IMR-90 (cell line): ENCODE measurements around the gene BRINP3. TPM values are rescaled to one million over a fixed set of nuclear protein-coding genes. Genes with fewer than 3 reads are reported as not detected.

ENCODE experiments used
- ATAC-seq: fragments of 200-7000 bp; cut with Tn5 transposase; 2 replicates; pipeline ENCODE4 v1.9.1; 2020; ENCODE audit warnings: low read depth, mild to moderate bottlenecking, moderate library complexity
- BruUV-seq: library from RNA; stranded (reverse); fragments of 400-500 nt; replicated peaks from 2 replicates; lab custom pipeline; 2021; lab: Mats Ljungman, UMichigan
- CTCF ChIA-PET: fragments of 300-600 bp; formaldehyde crosslinking; extraction: SDS; loops from one replicate; lab custom pipeline; 2021; ENCODE audit warnings: antibody characterized with exemption; lab: Yijun Ruan, JAX
- POLR2A ChIA-PET: fragments of 300-600 bp; sonication (Branson Sonifier 250); formaldehyde crosslinking; loops from one replicate; lab custom pipeline; 2022; ENCODE audit warnings: antibody characterized with exemption; ENCODE audit not compliant: unreplicated experiment; lab: Charles Lee
- DNase-seq: peaks from one replicate; pipeline ENCODE4 v3.0.0; 2013
- H2AFZ ChIP-seq: replicated peaks from 2 replicates; pipeline ENCODE3; 2013; ENCODE audit warnings: low read length, mild to moderate bottlenecking; ENCODE audit not compliant: poor library complexity
- H2AK5ac ChIP-seq: 2 replicates; pipeline ENCODE4 v1.6.1; 2013; ENCODE audit warnings: low read depth, low read length, inconsistent platforms
- H2AK9ac ChIP-seq: replicated peaks from 2 replicates; pipeline ENCODE3; 2013; ENCODE audit warnings: mild to moderate bottlenecking, low read depth, low read length, moderate library complexity; ENCODE audit not compliant: poor library complexity
- H2BK120ac ChIP-seq: 2 replicates; pipeline ENCODE4 v1.6.1; 2013; ENCODE audit warnings: low read depth, low read length, inconsistent platforms
- H2BK15ac ChIP-seq: 3 replicates; pipeline ENCODE4 v1.6.1; 2013; ENCODE audit warnings: low read depth, low read length, inconsistent platforms
- H2BK20ac ChIP-seq: 2 replicates; pipeline ENCODE4 v1.6.1; 2013; ENCODE audit warnings: low read depth, mild to moderate bottlenecking, inconsistent platforms, low read length, moderate library complexity
- H2BK5ac ChIP-seq: 2 replicates; pipeline ENCODE4 v1.6.1; 2013; ENCODE audit warnings: mild to moderate bottlenecking, low read depth, low read length, inconsistent platforms; ENCODE audit not compliant: poor library complexity, severe bottlenecking
- H3K14ac ChIP-seq: replicated peaks from 2 replicates; pipeline ENCODE4 v1.6.1; 2013; ENCODE audit warnings: low read depth, low read length, inconsistent platforms
- H3K18ac ChIP-seq: 2 replicates; pipeline ENCODE4 v1.6.1; 2013; ENCODE audit warnings: low read depth, low read length, control low read depth
- H3K23ac ChIP-seq: 2 replicates; pipeline ENCODE4 v1.6.1; 2013; ENCODE audit warnings: low read depth, low read length, inconsistent platforms
- H3K27ac ChIP-seq: 2 replicates; pipeline ENCODE4 v1.5.1; 2013; ENCODE audit warnings: mild to moderate bottlenecking, control low read depth, low read length; ENCODE audit not compliant: insufficient read depth
- H3K27me3 ChIP-seq: 2 replicates; pipeline ENCODE4 v1.6.1; 2013; ENCODE audit warnings: low read length; ENCODE audit not compliant: control insufficient read depth, insufficient read depth
- H3K36me3 ChIP-seq: 2 replicates; pipeline ENCODE4 v1.6.1; 2013; ENCODE audit warnings: low read length, mixed read lengths; ENCODE audit not compliant: control insufficient read depth, insufficient read depth
- H3K4ac ChIP-seq: 2 replicates; pipeline ENCODE4 v1.6.1; 2013; ENCODE audit warnings: low read depth, low read length, inconsistent platforms
- H3K4me1 ChIP-seq: 2 replicates; pipeline ENCODE4 v1.6.1; 2013; ENCODE audit warnings: low read length, mixed read lengths; ENCODE audit not compliant: control insufficient read depth, insufficient read depth
- H3K4me2 ChIP-seq: 2 replicates; pipeline ENCODE4 v1.6.1; 2013; ENCODE audit warnings: low read depth, mild to moderate bottlenecking, control low read depth, low read length, moderate library complexity
- H3K4me3 ChIP-seq: 2 replicates; pipeline ENCODE4 v1.5.1; 2013; ENCODE audit warnings: low read depth, mild to moderate bottlenecking, control low read depth, low read length, moderate library complexity; ENCODE audit not compliant: insufficient read depth
- H3K56ac ChIP-seq: 2 replicates; pipeline ENCODE4 v1.6.1; 2013; ENCODE audit warnings: low read length, inconsistent platforms; ENCODE audit not compliant: insufficient read depth; ENCODE audit errors: extremely low read depth
- H3K79me1 ChIP-seq, 2 experiments: 2 replicates each; pipeline ENCODE4 v1.6.1; 2013; ENCODE audit warnings: low read length in 2 of 2, inconsistent platforms in 1 of 2, low read depth in 1 of 2
- H3K9ac ChIP-seq: 2 replicates; pipeline ENCODE4 v1.6.1; 2013; ENCODE audit warnings: low read depth, low read length, control low read depth
- H3K9me1 ChIP-seq: 2 replicates; pipeline ENCODE4 v1.6.1; 2013; ENCODE audit warnings: low read length, inconsistent platforms; ENCODE audit not compliant: insufficient read depth
- H3K9me3 ChIP-seq: 2 replicates; pipeline ENCODE4 v1.6.1; 2013; ENCODE audit warnings: low read length; ENCODE audit not compliant: control insufficient read depth, insufficient read depth
- H4K20me1 ChIP-seq: 2 replicates; pipeline ENCODE4 v1.6.1; 2013; ENCODE audit warnings: low read length, inconsistent platforms; ENCODE audit not compliant: insufficient read depth
- H4K5ac ChIP-seq: 2 replicates; pipeline ENCODE4 v1.6.1; 2013; ENCODE audit warnings: mild to moderate bottlenecking, low read depth, low read length, control low read depth
- H4K8ac ChIP-seq, 2 experiments: 2 replicates each; pipeline ENCODE4 v1.6.1; 2013; ENCODE audit warnings: low read depth in 2 of 2, low read length in 2 of 2, control low read depth in 1 of 2, inconsistent platforms in 1 of 2
- H4K91ac ChIP-seq: 2 replicates; pipeline ENCODE4 v1.6.1; 2013; ENCODE audit warnings: low read depth, low read length, inconsistent platforms; ENCODE audit not compliant: insufficient read depth
- CEBPB ChIP-seq: IDR thresholded peaks from 2 replicates; pipeline ENCODE4 v1.6.1; 2012; ENCODE audit warnings: low read depth, low read length, improper control_type of control experiment
- CHD1 ChIP-seq: IDR thresholded peaks from 2 replicates; pipeline ENCODE4 v1.6.1; 2012; ENCODE audit warnings: low read depth, low read length, improper control_type of control experiment
- CTCF ChIP-seq: conservative IDR thresholded peaks from 2 replicates; pipeline ENCODE4 v1.5.1; 2012; ENCODE audit warnings: mild to moderate bottlenecking, low read depth, low read length, improper control_type of control experiment
- ELK1 ChIP-seq: fragments of 150-350 bp; IDR thresholded peaks from 2 replicates; pipeline ENCODE4 v1.6.1; 2016; ENCODE audit warnings: low read depth, mild to moderate bottlenecking, low read length, moderate library complexity, borderline replicate concordance
- FOS ChIP-seq: fragments of 150-350 bp; IDR thresholded peaks from 2 replicates; pipeline ENCODE4 v1.6.1; 2016; ENCODE audit warnings: low read depth, low read length
- MAFK ChIP-seq: IDR thresholded peaks from 2 replicates; pipeline ENCODE4 v1.6.1; 2012; ENCODE audit warnings: low read depth, low read length, improper control_type of control experiment
- NFE2L2 ChIP-seq: fragments of 150-350 bp; IDR thresholded peaks from 2 replicates; pipeline ENCODE4 v1.6.1; 2016; ENCODE audit warnings: low read depth, mild to moderate bottlenecking, low read length
- POLR2A ChIP-seq: IDR thresholded peaks from 2 replicates; pipeline ENCODE4 v1.6.1; 2012; ENCODE audit warnings: mild to moderate bottlenecking, low read depth, low read length
- RCOR1 ChIP-seq: IDR thresholded peaks from 2 replicates; pipeline ENCODE4 v1.6.1; 2012; ENCODE audit warnings: mild to moderate bottlenecking, low read length, improper control_type of control experiment; ENCODE audit not compliant: insufficient replicate concordance
- RFX5 ChIP-seq: IDR thresholded peaks from 2 replicates; pipeline ENCODE4 v1.8.0; 2012; ENCODE audit warnings: low read depth, mild to moderate bottlenecking, low read length, moderate library complexity
- SMC3 ChIP-seq: fragments of 150-350 bp; IDR thresholded peaks from 2 replicates; pipeline ENCODE4 v1.6.1; 2016; ENCODE audit warnings: low read depth, mild to moderate bottlenecking, antibody characterized with exemption, low read length, moderate library complexity
- USF2 ChIP-seq: fragments of 150-350 bp; IDR thresholded peaks from 2 replicates; pipeline ENCODE4 v1.6.1; 2017; ENCODE audit warnings: mild to moderate bottlenecking, antibody characterized with exemption, low read length, low read depth
- dilution Hi-C: fragments of 300-500 bp; cut with HindIII; formaldehyde crosslinking; loops from one replicate; pipeline ENCODE4 v1.14.3; 2018; ENCODE audit warnings: low sequenced_read_pairs; ENCODE audit not compliant: unreplicated experiment
- in situ Hi-C: fragments of 300-500 bp; cut with MboI; formaldehyde crosslinking; loops from 3 replicates; pipeline ENCODE4 v1.14.3; 2019; ENCODE audit warnings: low sequenced_read_pairs, inconsistent platforms, mixed read lengths
- intact Hi-C: fragments of 100-400 bp; cut with micrococcal nuclease; formaldehyde crosslinking; loops from 2 replicates; pipeline ENCODE4 v1.10.0; 2022
- polyA plus RNA-seq, 3 experiments: library from polyadenylated mRNA; depleted of rRNA; stranded (reverse); fragments of >200 nt; gene quantifications; 2 replicates each; pipeline ENCODE4 v1.2.3, GENCODE V29; 2012; ENCODE audit warnings: low replicate concordance in 1 of 3
- total RNA-seq: library from RNA; depleted of rRNA; stranded (reverse); fragments of >200 nt; gene quantifications from 2 replicates; pipeline ENCODE4 v1.2.3, GENCODE V29; 2012

BRINP3 gene
- total and polyA plus RNA-seq, 2 of the 4 experiments (the other 2 are of a cell fraction), result 0.15 to 0.36 TPM

- no peaks in the 10 kb centered on the region for H3K79me1 ChIP-seq
- no peak overlapping the region for H3K18ac ChIP-seq
- no peak overlapping the region for H4K8ac ChIP-seq
- H3K9ac ChIP-seq, result no peak overlapping the region
- no peaks in the 10 kb centered on the region for H3K4me1 ChIP-seq
- TF ChIP-seq RCOR1 (no peak), NFE2L2 (no peak), CTCF (no peak), FOS (no peak), RFX5 (no peak), USF2 (no peak), CEBPB (no peak), MAFK (no peak), POLR2A (no peak), CHD1 (no peak), SMC3 (no peak), ELK1 (no peak)
- no peaks in the 10 kb centered on the region for H3K27me3 ChIP-seq
- CTCF ChIA-PET, result no interaction called here
- dilution Hi-C loops (no loop called here), in situ Hi-C loops (no loop called here), intact Hi-C loops (no loop called here)
- no peak overlapping the region for H3K14ac ChIP-seq
- DNase-seq (no peak), ATAC-seq (no peak)
- no peak overlapping the region for H2AK5ac ChIP-seq
- no peak overlapping the region for H2AFZ ChIP-seq
- H2BK20ac ChIP-seq, result no peak overlapping the region
- H2BK5ac ChIP-seq, result no peak overlapping the region
- H3K4ac ChIP-seq, result no peak overlapping the region
- H4K20me1 ChIP-seq, result no peaks in the 10 kb centered on the region
- no peak overlapping the region for H4K91ac ChIP-seq
- H3K9me1 ChIP-seq, result no peaks in the 10 kb centered on the region
- H3K23ac ChIP-seq, result no peak overlapping the region
- H3K36me3 ChIP-seq, result no peaks in the 10 kb centered on the region
- H2AK9ac ChIP-seq, result no peak overlapping the region
- H2BK120ac ChIP-seq, result no peak overlapping the region
- H3K27ac ChIP-seq, result no peak overlapping the region
- no TSS peak for BruUV-seq
- no peak overlapping the region for H4K5ac ChIP-seq
- no peak overlapping the region for H3K56ac ChIP-seq
- H3K4me3 ChIP-seq, result no peak overlapping the region
- H3K9me3 ChIP-seq, result no peaks in the 10 kb centered on the region
- POLR2A ChIA-PET, result no interaction called here
- H2BK15ac ChIP-seq, result no peak overlapping the region
- no peak overlapping the region for H3K4me2 ChIP-seq
Observed at GRCh38 chr1:190243056-190243455, 234.6 kb downstream of the BRINP3 start.
